SU-DHL-6 (cell line): Measurements from ENCODE around the gene RASGRP1.

Source experiments
- CTCF ChIP-seq: fragments of 200-600 bp; sonication (generic); IDR thresholded peaks from one replicate; pipeline ENCODE4 v1.5.1; 2017; ENCODE audit warnings: antibody characterized with exemption, mild to moderate bottlenecking, low read length, moderate library complexity; ENCODE audit not compliant: insufficient read depth, poor library complexity, severe bottlenecking
- EZH2phosphoT487 ChIP-seq: fragments of 200-600 bp; sonication (generic), shearing (Covaris generic); conservative IDR thresholded peaks from 2 replicates; pipeline ENCODE4 v1.6.1; 2018; ENCODE audit warnings: mild to moderate bottlenecking, antibody characterized with exemption, low read length, moderate library complexity, mixed read lengths

GRCh38 chr15:38496151-38496550, 68.5 kb downstream of the RASGRP1 start:
- TF ChIP-seq CTCF (no peak), EZH2phosphoT487 (no peak)
